ENCODE results near the gene TSHZ2.

GRCh38 chr20:53045941-53046340 is 73.8 kb downstream of the TSHZ2 start:
- TF ChIP-seq TAF1 (IDR thresholded peaks at IDR 0.05; ENCODE audit: borderline replicate concordance, low read depth, low read length): no peak
- no peak for TF ChIP-seq POLR2A (IDR thresholded peaks at IDR 0.05; ENCODE audit: low read depth, low read length)

Measured in GM12892 (cell line).